ENCODE measurements around the gene UGT1A3.

The UGT1A3 gene

DNA sequence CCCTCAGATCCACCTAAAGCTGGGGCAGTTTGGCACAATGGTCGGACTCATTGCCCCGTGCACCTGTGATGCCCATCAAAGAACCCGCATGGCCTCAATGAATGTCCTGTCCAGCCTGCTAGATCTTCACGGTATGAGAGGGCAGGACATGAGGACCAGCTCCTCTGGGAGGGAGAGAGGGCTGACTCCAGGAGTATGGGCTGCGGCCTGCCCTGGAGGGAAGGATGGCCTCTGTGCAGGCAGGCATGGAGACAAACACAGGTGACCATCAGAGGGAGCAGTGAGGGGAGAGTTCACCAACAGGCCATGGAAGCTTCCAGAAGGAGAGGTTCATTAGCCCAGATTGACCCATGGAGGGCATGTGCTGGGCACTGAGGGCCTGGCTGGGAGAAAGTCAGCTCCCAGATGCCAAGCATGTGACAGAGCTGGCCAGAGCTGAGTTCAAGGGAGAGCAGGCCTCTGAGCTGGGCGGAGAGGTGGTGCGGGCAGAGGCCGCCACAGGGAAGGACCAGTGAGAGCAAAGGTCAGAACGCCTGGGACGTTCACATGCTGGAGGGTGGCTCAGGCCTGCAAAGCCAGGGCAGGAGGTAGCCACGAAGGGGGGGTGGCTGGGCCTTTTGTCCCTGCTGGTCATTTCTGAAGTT, 89.3 kb downstream of the UGT1A3 start:
- no peaks in the 10 kb centered on the region for H3K36me3 ChIP-seq (ENCODE audit: control insufficient read depth, insufficient read depth, low read length)
- no peak overlapping the region for H3K27ac ChIP-seq (ENCODE audit: low read depth, low read length)
- no peak overlapping the region for H3K4me3 ChIP-seq (ENCODE audit: low read depth, low read length)
- no peaks in the 10 kb centered on the region for H3K27me3 ChIP-seq (ENCODE audit: control insufficient read depth, insufficient read depth, low read length)
- H3K9ac ChIP-seq (ENCODE audit: low read length): no peak overlapping the region
- H3K9me3 ChIP-seq (ENCODE audit: control insufficient read depth, insufficient read depth, low read depth, low read length): no peaks in the 10 kb centered on the region
- no peaks in the 10 kb centered on the region for H3K4me1 ChIP-seq (ENCODE audit: control insufficient read depth, insufficient read depth, low read length)

GRCh38 chr2:233818639-233819621, 90.1 kb downstream of the UGT1A3 start:
- Histone ChIP-seq H3K4me1 (ENCODE audit: control insufficient read depth, insufficient read depth, low read length) (no peaks in the 10 kb centered on the region), H3K4me3 (ENCODE audit: low read depth, low read length) (no peak overlapping the region)

GRCh38 chr2:233819884-233820773, 91.3 kb downstream of the UGT1A3 start:
- Histone ChIP-seq H3K27me3 (ENCODE audit: control insufficient read depth, insufficient read depth, low read length) (no peaks in the 10 kb centered on the region), H3K9me3 (ENCODE audit: control insufficient read depth, insufficient read depth, low read depth, low read length) (no peaks in the 10 kb centered on the region), H3K9ac (ENCODE audit: low read length) (no peak overlapping the region), H3K36me3 (ENCODE audit: control insufficient read depth, insufficient read depth, low read length) (no peaks in the 10 kb centered on the region), H3K4me1 (ENCODE audit: control insufficient read depth, insufficient read depth, low read length) (no peaks in the 10 kb centered on the region), H3K27ac (ENCODE audit: low read depth, low read length) (no peak overlapping the region), H3K4me3 (ENCODE audit: low read depth, low read length) (no peak overlapping the region)

More at GRCh38 chr2:233818639-233819621, 90.1 kb downstream of the UGT1A3 start:
- Histone ChIP-seq H3K27ac (ENCODE audit: low read depth, low read length) (no peak overlapping the region), H3K36me3 (ENCODE audit: control insufficient read depth, insufficient read depth, low read length) (no peaks in the 10 kb centered on the region), H3K9me3 (ENCODE audit: control insufficient read depth, insufficient read depth, low read depth, low read length) (no peaks in the 10 kb centered on the region), H3K27me3 (ENCODE audit: control insufficient read depth, insufficient read depth, low read length) (no peaks in the 10 kb centered on the region), H3K9ac (ENCODE audit: low read length) (no peak overlapping the region)

DNA sequence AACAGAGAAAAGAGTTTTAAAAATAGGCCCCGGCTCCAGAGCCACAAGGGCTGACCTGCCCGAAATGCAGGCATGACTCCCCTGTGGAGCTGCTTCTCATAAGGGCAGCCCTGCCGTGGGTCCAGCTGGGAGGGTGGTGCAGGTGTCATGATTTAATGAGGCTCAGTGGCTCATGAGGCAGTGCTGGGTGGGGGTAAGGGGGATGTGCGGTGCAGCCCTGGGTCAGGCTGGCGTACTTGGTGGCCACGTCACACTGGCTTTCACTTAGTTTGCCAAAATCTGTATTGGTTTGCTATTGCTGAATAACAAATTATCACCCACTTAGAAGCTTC, 91.9 kb downstream of the UGT1A3 start:
- H3K27me3 ChIP-seq (ENCODE audit: control insufficient read depth, insufficient read depth, low read length): no peaks in the 10 kb centered on the region
- H3K36me3 ChIP-seq (ENCODE audit: control insufficient read depth, insufficient read depth, low read length): no peaks in the 10 kb centered on the region
- no peak overlapping the region for H3K9ac ChIP-seq (ENCODE audit: low read length)
- H3K27ac ChIP-seq (ENCODE audit: low read depth, low read length): no peak overlapping the region
- H3K4me1 ChIP-seq (ENCODE audit: control insufficient read depth, insufficient read depth, low read length): no peaks in the 10 kb centered on the region
- no peaks in the 10 kb centered on the region for H3K9me3 ChIP-seq (ENCODE audit: control insufficient read depth, insufficient read depth, low read depth, low read length)
- H3K4me3 ChIP-seq (ENCODE audit: low read depth, low read length): no peak overlapping the region

GRCh38 chr2:233821196-233821595, 92.4 kb downstream of the UGT1A3 start:
- Histone ChIP-seq H3K4me3 (ENCODE audit: low read depth, low read length) (no peak overlapping the region), H3K9me3 (ENCODE audit: control insufficient read depth, insufficient read depth, low read depth, low read length) (no peaks in the 10 kb centered on the region), H3K27ac (ENCODE audit: low read depth, low read length) (no peak overlapping the region), H3K36me3 (ENCODE audit: control insufficient read depth, insufficient read depth, low read length) (no peaks in the 10 kb centered on the region), H3K4me1 (ENCODE audit: control insufficient read depth, insufficient read depth, low read length) (no peaks in the 10 kb centered on the region), H3K27me3 (ENCODE audit: control insufficient read depth, insufficient read depth, low read length) (no peaks in the 10 kb centered on the region), H3K9ac (ENCODE audit: low read length) (no peak overlapping the region)

GRCh38 chr2:233821709-233822100, 92.9 kb downstream of the UGT1A3 start:
- H3K27me3 ChIP-seq (ENCODE audit: control insufficient read depth, insufficient read depth, low read length): no peaks in the 10 kb centered on the region
- no peak overlapping the region for H3K27ac ChIP-seq (ENCODE audit: low read depth, low read length)
- H3K4me3 ChIP-seq (ENCODE audit: low read depth, low read length): no peak overlapping the region
- no peaks in the 10 kb centered on the region for H3K36me3 ChIP-seq (ENCODE audit: control insufficient read depth, insufficient read depth, low read length)
- no peaks in the 10 kb centered on the region for H3K9me3 ChIP-seq (ENCODE audit: control insufficient read depth, insufficient read depth, low read depth, low read length)
- H3K9ac ChIP-seq (ENCODE audit: low read length): no peak overlapping the region
- H3K4me1 ChIP-seq (ENCODE audit: control insufficient read depth, insufficient read depth, low read length): no peaks in the 10 kb centered on the region

GRCh38 chr2:233822101-233822771, 93.4 kb downstream of the UGT1A3 start:
- H3K9me3 ChIP-seq (ENCODE audit: control insufficient read depth, insufficient read depth, low read depth, low read length): no peaks in the 10 kb centered on the region
- no peak overlapping the region for H3K9ac ChIP-seq (ENCODE audit: low read length)
- H3K27me3 ChIP-seq (ENCODE audit: control insufficient read depth, insufficient read depth, low read length): no peaks in the 10 kb centered on the region
- H3K27ac ChIP-seq (ENCODE audit: low read depth, low read length): no peak overlapping the region
- no peak overlapping the region for H3K4me3 ChIP-seq (ENCODE audit: low read depth, low read length)
- no peaks in the 10 kb centered on the region for H3K36me3 ChIP-seq (ENCODE audit: control insufficient read depth, insufficient read depth, low read length)
- H3K4me1 ChIP-seq (ENCODE audit: control insufficient read depth, insufficient read depth, low read length): no peaks in the 10 kb centered on the region
